Medulla oblongata (tissue), 1 donor: ENCODE data around the gene TJP1.
"Not testable (repeated sequence)": the region's sequence is repeated elsewhere in the genome, so short reads cannot be mapped to it uniquely, and the experiment has no call there.

Experiments used
- DNase-seq: peaks from one replicate; pipeline ENCODE4 v3.0.0-alpha.2; 2015; ENCODE audit errors: extremely low spot score

Gene TJP1

GRCh38 chr15:29682781-29683180, 139.5 kb downstream of the TJP1 start:
- DNase-seq = no peak

DNA sequence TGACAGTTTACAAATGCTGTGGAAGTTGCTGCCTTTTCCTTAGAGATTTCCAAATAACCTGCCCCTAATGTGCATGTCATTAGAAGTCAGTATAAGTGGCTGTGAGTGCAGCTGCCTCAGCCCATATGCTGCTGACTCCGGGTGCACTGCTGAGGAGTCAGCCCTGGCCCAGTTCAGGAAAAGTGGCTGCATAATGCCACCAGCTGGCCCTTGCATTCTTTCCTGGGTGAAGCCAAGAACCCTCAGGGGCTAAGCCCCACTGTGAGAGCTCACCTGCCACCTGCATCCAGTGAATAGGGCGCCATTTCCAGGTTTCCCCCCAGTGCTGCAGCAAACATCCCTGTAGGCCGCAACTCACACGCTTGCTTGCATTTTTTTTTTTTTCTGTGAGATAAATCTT, 139.9 kb downstream of the TJP1 start:
- no peak for DNase-seq

GRCh38 chr15:29681946-29682345, 140.3 kb downstream of the TJP1 start:
- no peak for DNase-seq

GRCh38 chr15:29681166-29681845, 141.0 kb downstream of the TJP1 start:
- DNase-seq = no peak

- no peak for DNase-seq
Observed at GRCh38 chr15:29680465-29681165, 141.7 kb downstream of the TJP1 start.

DNA sequence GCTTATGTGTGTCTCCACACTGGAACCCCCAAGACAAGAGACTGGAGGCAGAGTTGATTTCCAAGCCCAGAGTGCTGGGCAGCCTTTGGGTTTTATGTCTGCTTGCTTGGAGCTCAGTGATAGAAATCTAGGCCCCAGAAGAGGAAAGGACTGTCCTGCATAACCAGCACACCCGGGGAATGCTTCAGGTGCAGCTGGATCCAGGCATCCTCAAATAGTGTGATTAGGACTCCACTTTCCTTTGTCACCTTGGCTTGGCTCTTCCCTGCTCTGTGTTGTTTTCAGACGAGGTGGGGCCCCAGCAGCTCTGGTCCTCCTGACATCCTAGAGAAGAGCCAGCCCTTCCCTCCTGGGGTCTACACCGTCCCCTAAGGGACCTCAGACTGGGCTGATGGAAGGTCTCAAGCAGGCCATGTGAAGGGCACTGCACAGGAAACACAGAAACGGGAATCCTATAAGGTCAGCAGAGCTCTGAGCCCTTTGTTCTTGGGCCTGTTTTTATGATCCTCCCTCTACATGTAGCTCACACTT, 143.7 kb downstream of the TJP1 start:
- no peak for DNase-seq

DNA sequence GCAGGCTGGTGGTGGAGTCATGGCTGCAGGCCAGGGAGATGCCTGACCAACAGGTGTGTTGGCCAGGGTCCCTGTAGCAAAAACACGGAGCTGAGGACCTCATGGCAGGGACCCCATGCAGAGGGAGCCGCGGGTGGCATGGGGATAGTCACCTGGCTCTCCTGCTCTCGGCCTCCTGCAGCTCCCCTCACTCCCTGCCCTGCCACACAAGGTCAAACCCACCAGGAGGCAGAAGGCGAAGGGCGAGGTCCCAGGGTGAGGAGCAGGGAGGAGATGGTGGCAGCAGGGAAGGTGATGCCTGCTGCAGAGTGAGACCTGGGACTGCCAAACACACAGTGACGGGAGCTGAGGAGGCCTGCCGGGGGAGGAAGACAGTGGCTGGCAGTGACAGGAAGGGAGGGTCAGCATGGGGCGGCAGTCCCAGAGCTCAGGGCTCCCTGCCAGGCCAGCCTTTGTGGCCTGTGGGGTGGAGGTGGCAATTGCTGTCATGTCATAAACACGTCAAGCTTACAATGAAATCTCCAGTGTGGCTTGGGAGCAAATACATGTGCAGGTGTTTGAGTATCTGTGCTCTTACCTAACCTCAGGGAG, 144.3 kb downstream of the TJP1 start:
- no peak for DNase-seq

DNA sequence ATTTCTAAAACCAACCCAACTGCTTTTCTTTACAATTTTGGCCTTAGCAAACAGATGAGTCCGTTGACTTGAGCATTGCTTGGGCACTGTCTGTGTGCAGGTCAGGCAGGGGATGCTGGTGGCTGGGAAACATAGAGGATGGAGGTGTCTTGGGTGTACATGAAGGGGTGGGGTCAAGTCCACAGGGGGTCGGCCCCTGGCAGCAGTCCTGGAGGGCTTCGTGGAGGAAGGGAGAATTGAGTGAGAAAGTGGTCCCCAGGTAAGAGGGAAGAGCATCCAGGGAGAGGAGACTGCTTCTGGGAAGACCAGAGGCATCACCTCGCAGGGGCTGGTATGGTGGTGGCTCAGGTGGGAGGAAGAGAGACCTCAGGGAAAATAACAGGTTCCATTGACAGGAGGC, 144.8 kb downstream of the TJP1 start:
- no peak for DNase-seq

GRCh38 chr15:29676961-29677402, 145.3 kb downstream of the TJP1 start:
- DNase-seq = no peak

- not testable (repeated sequence) for DNase-seq
Observed at GRCh38 chr15:29676374-29676960, 145.8 kb downstream of the TJP1 start.

GRCh38 chr15:29675791-29676301, 146.4 kb downstream of the TJP1 start:
- DNase-seq = no peak

GRCh38 chr15:29674661-29675533, 147.4 kb downstream of the TJP1 start:
- DNase-seq = no peak

- no peak for DNase-seq
Observed at GRCh38 chr15:29672923-29673809, 149.1 kb downstream of the TJP1 start.

GRCh38 chr15:29672446-29672845, 149.8 kb downstream of the TJP1 start:
- no peak for DNase-seq

GRCh38 chr15:29672046-29672445, 150.2 kb downstream of the TJP1 start:
- not testable (repeated sequence) for DNase-seq

DNA sequence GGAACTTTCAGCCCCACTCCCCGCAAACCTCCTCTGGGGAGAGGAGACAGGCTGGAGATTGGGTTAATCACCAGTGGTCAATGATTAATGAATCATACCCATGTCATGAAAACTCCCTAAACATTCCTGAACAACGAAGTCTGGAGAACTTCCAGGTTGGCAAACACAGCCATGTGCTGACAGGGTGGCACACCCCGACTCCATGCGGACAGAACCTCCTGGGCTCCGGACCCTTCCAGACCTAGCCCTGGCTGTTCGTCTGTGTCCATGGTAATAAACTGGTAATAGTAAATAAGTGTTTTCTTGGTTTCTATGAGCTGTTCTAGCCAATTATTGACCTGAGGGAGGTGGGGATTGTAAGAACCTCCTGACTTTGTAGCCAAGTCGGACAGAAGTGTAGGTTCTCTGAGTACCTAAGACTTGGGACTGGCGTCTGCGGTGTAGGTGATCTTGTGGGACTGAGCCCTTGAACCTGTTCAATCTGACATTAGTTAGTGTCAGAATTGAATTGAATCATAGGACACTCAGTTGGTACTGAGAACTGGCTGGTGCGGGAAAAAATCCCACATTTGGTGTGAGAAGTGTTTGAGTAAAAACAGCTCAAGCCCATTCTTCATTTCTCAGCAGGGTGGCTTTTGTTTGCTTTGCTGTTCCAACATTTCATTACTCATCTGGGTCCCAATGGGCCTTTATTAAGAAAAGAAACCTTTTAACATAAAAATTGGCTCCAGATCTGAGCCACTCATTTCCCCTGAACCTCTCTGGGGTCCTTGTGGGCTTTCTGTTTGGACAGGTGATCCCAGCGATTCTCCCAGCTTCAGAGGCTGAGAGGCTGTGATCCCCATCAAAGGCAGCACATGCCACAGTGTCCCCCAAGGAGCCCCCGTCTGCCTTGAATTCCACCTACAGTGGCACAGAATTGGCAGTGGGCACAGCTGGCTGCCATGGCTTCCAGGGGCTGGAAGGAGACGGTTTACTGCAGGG, 151.0 kb downstream of the TJP1 start:
- no peak for DNase-seq

DNA sequence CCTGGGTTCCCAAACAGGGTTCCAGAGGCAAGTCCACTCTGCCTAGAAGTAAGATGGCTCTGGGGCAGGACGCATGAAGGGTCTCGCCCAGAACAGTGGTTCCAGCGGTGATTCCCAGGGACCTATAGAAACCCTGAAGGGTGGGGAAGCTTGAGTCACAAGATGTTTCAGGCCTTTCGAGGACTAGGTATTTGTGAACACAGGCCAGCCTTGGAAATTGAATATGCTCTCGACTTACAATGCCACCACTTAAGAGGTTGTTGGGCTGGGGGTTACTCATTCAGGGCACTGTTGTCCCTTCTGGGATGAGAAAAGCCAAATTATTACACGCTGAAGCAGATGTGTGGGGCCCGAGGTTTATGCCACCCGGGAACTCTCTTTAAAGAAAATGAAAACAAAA, 152.0 kb downstream of the TJP1 start:
- DNase-seq = no peak

DNA sequence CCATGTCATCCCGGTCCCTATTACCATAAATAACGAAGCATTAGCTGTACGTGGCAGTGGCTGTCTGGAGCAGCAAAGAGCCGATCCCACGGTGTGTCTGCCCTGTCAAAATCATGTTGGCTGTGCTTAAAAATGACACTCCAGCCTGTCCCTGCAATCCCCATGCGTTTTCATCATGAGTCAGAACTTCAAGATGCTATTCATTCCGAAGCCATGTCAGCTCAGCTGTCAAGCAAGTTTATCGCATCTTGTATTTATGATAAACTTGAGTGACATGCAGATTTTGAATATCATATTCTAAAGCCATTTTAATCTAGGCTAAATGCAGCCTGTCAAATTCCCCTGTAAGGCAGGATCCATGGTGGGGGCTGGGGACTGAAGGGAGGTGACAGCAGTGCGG, 152.4 kb downstream of the TJP1 start:
- DNase-seq = no peak

DNA sequence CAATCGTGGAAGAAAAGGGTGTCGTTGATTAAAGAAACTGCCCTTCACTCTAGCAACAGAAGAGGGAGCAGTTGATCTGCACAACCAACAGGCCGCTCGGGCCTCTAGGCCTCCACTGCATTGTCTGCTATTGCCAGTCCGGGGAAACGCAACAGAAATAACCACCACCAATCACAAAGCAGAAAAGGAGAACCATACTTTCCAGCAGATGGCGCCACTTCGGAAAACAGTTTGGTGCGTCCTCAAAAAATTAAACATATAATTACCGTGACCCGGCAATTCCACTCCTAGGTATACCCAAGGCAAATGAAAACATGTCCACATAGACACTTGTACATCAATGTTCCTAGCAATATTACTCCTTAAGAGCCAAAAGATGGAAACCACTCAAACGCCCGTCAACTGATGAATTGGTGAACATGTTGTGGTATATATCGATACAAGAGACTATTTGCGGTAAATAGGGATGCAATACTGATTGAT, 154.1 kb downstream of the TJP1 start:
- peak; percentile 89 for DNase-seq
